Panc1 (cell line): Measurements from ENCODE around the gene STAP2. TPM values are rescaled to one million over a fixed set of nuclear protein-coding genes. Genes with fewer than 3 reads are reported as not detected.

ENCODE experiments used
- ATAC-seq: fragments of 200-7000 bp; cut with Tn5 transposase; 2 replicates; pipeline ENCODE4 v1.9.1; 2020; ENCODE audit warnings: mild to moderate bottlenecking, moderate library complexity
- BruUV-seq: library from RNA; stranded (reverse); fragments of 400-500 nt; replicated peaks from 2 replicates; lab custom pipeline; 2021; lab: Mats Ljungman, UMichigan
- CTCF ChIA-PET: fragments of 300-600 bp; sonication (Branson Sonifier 250); formaldehyde crosslinking; loops from one replicate; lab custom pipeline; 2022; ENCODE audit warnings: antibody characterized with exemption; lab: Charles Lee
- POLR2A ChIA-PET: fragments of 300-600 bp; sonication (Branson Sonifier 250); formaldehyde crosslinking; loops from one replicate; lab custom pipeline; 2022; ENCODE audit warnings: antibody characterized with exemption; lab: Charles Lee
- DNase-seq: peaks from one replicate; pipeline ENCODE4 v3.0.0-alpha.2; 2010; ENCODE audit warnings: low read depth, low spot score
- H3K27ac ChIP-seq: 2 replicates; pipeline ENCODE4 v1.5.1; 2011; ENCODE audit warnings: mild to moderate bottlenecking, low read length, inconsistent platforms
- H3K27me3 ChIP-seq: fragments of 200-500 bp; sonication (Bioruptor generic); 2 replicates; pipeline ENCODE4 v1.6.0; 2014; ENCODE audit warnings: low read length, inconsistent platforms; ENCODE audit not compliant: control insufficient read depth, insufficient read depth
- H3K36me3 ChIP-seq: fragments of 200-500 bp; sonication (Bioruptor generic); 2 replicates; pipeline ENCODE4 v1.5.1; 2014; ENCODE audit warnings: inconsistent platforms, mild to moderate bottlenecking, low read length, moderate library complexity; ENCODE audit not compliant: control insufficient read depth, insufficient read depth
- H3K4me1 ChIP-seq: 2 replicates; pipeline ENCODE4 v1.5.1; 2011; ENCODE audit warnings: inconsistent platforms, mild to moderate bottlenecking, low read length, moderate library complexity; ENCODE audit not compliant: control insufficient read depth, insufficient read depth
- H3K4me3 ChIP-seq, 2 experiments: 2 replicates each; pipeline ENCODE4 v1.5.1; 2011 to 2012; ENCODE audit warnings: low read depth in 2 of 2, low read length in 2 of 2, mild to moderate bottlenecking in 2 of 2, inconsistent platforms in 1 of 2, moderate library complexity in 1 of 2
- H3K9me3 ChIP-seq: fragments of 200-500 bp; sonication (Bioruptor generic); 2 replicates; pipeline ENCODE4 v1.5.1; 2014; ENCODE audit warnings: low read depth, mild to moderate bottlenecking, inconsistent platforms, low read length, moderate library complexity; ENCODE audit not compliant: control insufficient read depth, insufficient read depth
- POLR2AphosphoS5 ChIP-seq: IDR thresholded peaks from 2 replicates; pipeline ENCODE4 v1.6.1; 2012; ENCODE audit warnings: mild to moderate bottlenecking, low read depth, low read length, moderate library complexity
- REST ChIP-seq, 2 experiments: IDR thresholded peaks; 2 replicates each; pipeline ENCODE4 v1.6.1; 2011 to 2012; ENCODE audit warnings: low read depth in 2 of 2, control low read depth in 1 of 2, low read length in 1 of 2, mild to moderate bottlenecking in 1 of 2, moderate library complexity in 1 of 2; ENCODE audit not compliant: insufficient read depth in 1 of 2
- SIN3A ChIP-seq: IDR thresholded peaks from 2 replicates; pipeline ENCODE4 v1.6.1; 2012; ENCODE audit warnings: low read depth, mild to moderate bottlenecking, low read length, moderate library complexity, borderline replicate concordance; ENCODE audit not compliant: insufficient read depth
- TCF7L2 ChIP-seq: IDR thresholded peaks from 2 replicates; pipeline ENCODE4 v1.6.1; 2011; ENCODE audit warnings: mild to moderate bottlenecking, low read depth, low read length, inconsistent platforms
- in situ Hi-C: cut with HindIII; loops from 2 replicates; pipeline ENCODE4 v1.10.0; 2016; ENCODE audit warnings: low sequenced_read_pairs, low pct_unique_long_range_greater_than_20kb
- intact Hi-C: fragments of 100-400 bp; cut with micrococcal nuclease; formaldehyde crosslinking; loops from one replicate; pipeline ENCODE4 v1.10.0; 2022; ENCODE audit not compliant: unreplicated experiment
- total RNA-seq: library from RNA; stranded (reverse); gene quantifications from one replicate; pipeline ENCODE4 v1.2.1, GENCODE V29; 2021; ENCODE audit not compliant: unreplicated experiment
- TF ChIP-seq, protein P1 (sequence below): fragments of 450-650 bp; IDR thresholded peaks from 2 replicates; pipeline ENCODE4 v1.5.1; 2017; ENCODE audit warnings: mild to moderate bottlenecking

STAP2 gene
- total RNA-seq, 1 experiment from 2014 or later: 10.0 TPM

DNA sequence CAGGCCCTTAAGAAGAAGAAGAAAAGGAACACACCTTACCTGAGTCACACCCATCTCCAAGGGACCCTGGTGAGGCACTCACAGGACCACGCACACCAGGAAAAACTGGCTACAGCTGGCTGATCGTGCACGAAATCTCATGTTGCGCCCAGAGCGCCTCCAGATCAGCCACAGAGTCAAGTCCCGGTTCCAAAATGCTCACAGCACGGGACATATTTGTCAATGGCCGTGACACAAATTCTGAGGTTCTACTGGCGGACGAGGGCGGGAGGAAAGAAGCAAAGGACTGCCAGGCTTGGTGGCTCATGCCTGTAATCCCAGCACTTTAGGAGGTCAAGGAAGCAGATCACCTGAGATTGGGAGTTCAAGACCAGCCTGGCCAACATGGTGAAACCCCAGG lies 40.3 kb upstream of the STAP2 start:
- POLR2A ChIA-PET: no interaction called here
- no TSS peak for BruUV-seq
- CTCF ChIA-PET: no interaction called here
- ATAC-seq: no peak
- Histone ChIP-seq H3K27me3 (no peaks in the 10 kb centered on the region), H3K9me3 (no peaks in the 10 kb centered on the region), H3K36me3 (no peaks in the 10 kb centered on the region), H3K4me3 (no peak overlapping the region), H3K27ac (no peak overlapping the region; the same call in 1 of the 2 replicates), H3K4me1 (peaks cover 58% of the 10 kb centered on the region)
- in situ Hi-C loops (no loop called here), intact Hi-C loops (no loop called here)
- TF ChIP-seq, protein P1, sequence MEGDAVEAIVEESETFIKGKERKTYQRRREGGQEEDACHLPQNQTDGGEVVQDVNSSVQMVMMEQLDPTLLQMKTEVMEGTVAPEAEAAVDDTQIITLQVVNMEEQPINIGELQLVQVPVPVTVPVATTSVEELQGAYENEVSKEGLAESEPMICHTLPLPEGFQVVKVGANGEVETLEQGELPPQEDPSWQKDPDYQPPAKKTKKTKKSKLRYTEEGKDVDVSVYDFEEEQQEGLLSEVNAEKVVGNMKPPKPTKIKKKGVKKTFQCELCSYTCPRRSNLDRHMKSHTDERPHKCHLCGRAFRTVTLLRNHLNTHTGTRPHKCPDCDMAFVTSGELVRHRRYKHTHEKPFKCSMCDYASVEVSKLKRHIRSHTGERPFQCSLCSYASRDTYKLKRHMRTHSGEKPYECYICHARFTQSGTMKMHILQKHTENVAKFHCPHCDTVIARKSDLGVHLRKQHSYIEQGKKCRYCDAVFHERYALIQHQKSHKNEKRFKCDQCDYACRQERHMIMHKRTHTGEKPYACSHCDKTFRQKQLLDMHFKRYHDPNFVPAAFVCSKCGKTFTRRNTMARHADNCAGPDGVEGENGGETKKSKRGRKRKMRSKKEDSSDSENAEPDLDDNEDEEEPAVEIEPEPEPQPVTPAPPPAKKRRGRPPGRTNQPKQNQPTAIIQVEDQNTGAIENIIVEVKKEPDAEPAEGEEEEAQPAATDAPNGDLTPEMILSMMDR: no peak
- no peak for TF ChIP-seq REST (IDR thresholded peaks at IDR 0.05; ENCODE audit: insufficient read depth in 1 of 2, low read depth in 2 of 2, low read length in 1 of 2)
- no peak for TF ChIP-seq POLR2AphosphoS5
- TF ChIP-seq TCF7L2: no peak
- no peak for TF ChIP-seq SIN3A
- DNase-seq: no peak

DNA sequence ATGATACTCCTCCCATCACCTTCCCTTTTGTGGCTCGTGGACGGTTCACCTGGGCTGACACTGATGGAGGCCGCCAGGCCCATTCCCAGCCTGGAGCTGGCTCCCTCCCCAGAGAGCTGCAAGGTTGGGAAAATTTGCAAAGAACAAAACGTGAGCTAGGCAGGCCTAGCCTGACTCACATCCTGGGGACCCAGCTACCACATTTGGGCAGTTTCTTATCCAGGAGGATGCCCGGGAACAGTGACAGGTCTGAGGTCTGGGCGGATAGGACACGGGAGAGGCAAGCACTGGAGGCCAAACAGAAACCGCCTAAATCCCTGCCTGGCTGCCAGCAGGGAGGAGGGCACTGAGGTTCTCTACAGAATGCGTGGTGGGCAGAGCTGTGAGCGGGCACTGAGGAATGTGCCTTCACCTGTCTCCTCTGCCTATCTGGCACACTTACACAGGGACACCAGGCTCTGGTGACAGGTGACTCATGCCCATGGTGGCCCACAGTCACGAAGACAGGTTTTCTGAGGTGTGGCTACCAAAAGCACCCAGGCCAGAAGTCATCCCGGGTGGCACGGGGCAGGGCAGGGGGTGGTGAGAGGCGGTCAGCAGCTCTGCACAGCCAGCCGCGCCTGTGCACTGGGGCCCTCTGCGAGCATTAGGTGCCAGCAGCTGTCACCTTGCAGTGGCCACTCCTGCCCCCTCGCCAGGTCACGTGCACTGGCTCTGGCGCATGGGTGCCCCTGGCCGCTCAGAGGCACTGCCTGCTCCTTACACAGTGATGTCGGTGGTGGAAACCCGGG lies 38.6 kb upstream of the STAP2 start:
- in situ Hi-C loops: no loop called here
- DNase-seq: no peak
- intact Hi-C loops: no loop called here
- Histone ChIP-seq H3K9me3 (no peaks in the 10 kb centered on the region), H3K4me3 (no peak overlapping the region), H3K4me1 (peaks cover 73% of the 10 kb centered on the region), H3K36me3 (no peaks in the 10 kb centered on the region), H3K27ac (peak overlapping the region; percentile 46), H3K27me3 (no peaks in the 10 kb centered on the region)
- no peak for TF ChIP-seq TCF7L2
- no peak for TF ChIP-seq POLR2AphosphoS5
- TF ChIP-seq, protein P1: no peak
- TF ChIP-seq REST (IDR thresholded peaks at IDR 0.05; ENCODE audit: insufficient read depth in 1 of 2, low read depth in 2 of 2, low read length in 1 of 2): no peak
- no peak for TF ChIP-seq SIN3A
- CTCF ChIA-PET: no interaction called here
- no TSS peak for BruUV-seq
- no peak for ATAC-seq
- POLR2A ChIA-PET: no interaction called here
